HepG2 (cell line): Measurements from ENCODE around the gene EEIG1. TPM values are rescaled to one million over a fixed set of nuclear protein-coding genes. Genes with fewer than 3 reads are reported as not detected.

Experiments used
- ATAC-seq: fragments of 200-7000 bp; cut with Tn5 transposase; 3 replicates; pipeline ENCODE4 v1.9.1; 2020; ENCODE audit warnings: mild to moderate bottlenecking, moderate library complexity
- BruUV-seq: library from RNA; stranded (reverse); fragments of 400-500 nt; replicated peaks from 2 replicates; lab custom pipeline; 2021; lab: Mats Ljungman, UMichigan
- CTCF ChIA-PET: fragments of 300-600 bp; formaldehyde crosslinking; extraction: SDS; loops from one replicate; lab custom pipeline; 2021; ENCODE audit warnings: low total read pairs, inconsistent platforms, low intra/inter-chr PET ratio; lab: Yijun Ruan, JAX
- POLR2A ChIA-PET: fragments of 350-600 bp; sonication (Branson Sonifier 250); formaldehyde crosslinking; loops from one replicate; lab custom pipeline; 2020; ENCODE audit warnings: antibody characterized with exemption, inconsistent platforms; lab: Yijun Ruan, JAX
- DNase-seq: peaks from one replicate; pipeline ENCODE4 v3.0.0-alpha.2; 2015; ENCODE audit warnings: low spot score
- FAIRE-seq: peaks from 3 replicates; lab custom pipeline; 2011; peaks lifted over from hg19 to GRCh38; lab: Jason Lieb, UNC
- H2AFZ ChIP-seq: one replicate; pipeline ENCODE4 v1.6.1; 2011; ENCODE audit warnings: low read length, inconsistent platforms
- H3K27ac ChIP-seq: fragments of 300-600 bp; 3 replicates; pipeline ENCODE4 v1.8.0; 2011; ENCODE audit warnings: mixed run types, mild to moderate bottlenecking, mixed read lengths, low read length, inconsistent platforms; ENCODE audit not compliant: insufficient read depth; ENCODE audit errors: extremely low read length
- H3K27me3 ChIP-seq, 2 experiments: fragments of 200-600 bp in 1 of 2; 2 replicates in 1 of 2; 3 replicates in 1 of 2; pipeline versions ENCODE4 v1.6.0 to v1.8.0; 2011; ENCODE audit warnings: low read length in 2 of 2, mild to moderate bottlenecking in 2 of 2, moderate library complexity in 2 of 2, inconsistent platforms in 1 of 2; ENCODE audit not compliant: insufficient read depth in 2 of 2, control insufficient read depth in 1 of 2
- H3K36me3 ChIP-seq, 2 experiments: fragments of 200-600 bp in 1 of 2; replicated peaks in 1 of 2; 2 replicates in 1 of 2; 3 replicates in 1 of 2; pipeline versions ENCODE4 v1.5.1 to v1.8.0; 2011; ENCODE audit warnings: low read length in 2 of 2, inconsistent platforms in 1 of 2; ENCODE audit not compliant: insufficient read depth in 2 of 2, control insufficient read depth in 1 of 2
- H3K4me1 ChIP-seq: 2 replicates; pipeline ENCODE4 v1.5.1; 2012; ENCODE audit warnings: low read length, inconsistent platforms; ENCODE audit not compliant: insufficient read depth
- H3K4me2 ChIP-seq: 2 replicates; pipeline ENCODE4 v1.6.0; 2011; ENCODE audit warnings: low read depth, low read length, inconsistent platforms
- H3K4me3 ChIP-seq, 3 experiments: fragments of 200-600 bp in 1 of 3; sonication (generic), shearing (Covaris generic) in 1 of 3; replicated peaks in 1 of 3; 2 replicates each; pipeline ENCODE4 v1.5.1; 2011 to 2016; ENCODE audit warnings: low read length in 3 of 3, inconsistent platforms in 2 of 3, low read depth in 2 of 3, mild to moderate bottlenecking in 2 of 3, control low read depth in 1 of 3, mixed read lengths in 1 of 3; ENCODE audit not compliant: insufficient read depth in 1 of 3
- H3K79me2 ChIP-seq: one replicate; pipeline ENCODE4 v1.6.1; 2011; ENCODE audit warnings: low read length, inconsistent platforms; ENCODE audit not compliant: insufficient read depth
- H3K9ac ChIP-seq: 2 replicates; pipeline ENCODE4 v1.6.0; 2011; ENCODE audit warnings: mild to moderate bottlenecking, low read depth, low read length, inconsistent platforms; ENCODE audit not compliant: insufficient read depth
- H3K9me3 ChIP-seq: 2 replicates; pipeline ENCODE4 v1.5.1; 2012; ENCODE audit warnings: mild to moderate bottlenecking, low read length
- H4K20me1 ChIP-seq: 2 replicates; pipeline ENCODE4 v1.6.0; 2011; ENCODE audit warnings: inconsistent platforms, mild to moderate bottlenecking, low read length, moderate library complexity; ENCODE audit not compliant: insufficient read depth
- ADNP ChIP-seq: sonication (generic); formaldehyde crosslinking; IDR thresholded peaks from 2 replicates; pipeline ENCODE4 v1.4.0; 2020; ENCODE audit warnings: missing genetic modification reagents
- CCAR2 ChIP-seq: fragments of 200-400 bp; formaldehyde crosslinking; optimal IDR thresholded peaks from 2 replicates; pipeline ENCODE3; 2018; ENCODE audit warnings: low read depth, mild to moderate bottlenecking, low read length, moderate library complexity
- ELF1 ChIP-seq: sonication (generic); formaldehyde crosslinking; IDR thresholded peaks from 2 replicates; pipeline ENCODE4 v1.4.0; 2020; ENCODE audit warnings: missing genetic modification reagents
- KAT7 ChIP-seq: IDR thresholded peaks from 2 replicates; pipeline ENCODE4 v1.6.1; 2018; ENCODE audit warnings: borderline replicate concordance, missing compliant biosample characterization
- KLF13 ChIP-seq: sonication (generic); formaldehyde crosslinking; IDR thresholded peaks from 2 replicates; pipeline ENCODE4 v1.4.0; 2020; ENCODE audit warnings: mild to moderate bottlenecking, missing genetic modification reagents
- KLF15 ChIP-seq: sonication (generic); formaldehyde crosslinking; IDR thresholded peaks from 2 replicates; pipeline ENCODE4 v1.8.1; 2023; ENCODE audit warnings: borderline replicate concordance, mild to moderate bottlenecking, inconsistent platforms, missing genetic modification reagents, mixed read lengths
- MZF1 ChIP-seq: sonication (generic); formaldehyde crosslinking; IDR thresholded peaks from 2 replicates; pipeline ENCODE4 v1.8.1; 2023; ENCODE audit warnings: mild to moderate bottlenecking, missing genetic modification reagents, borderline replicate concordance
- NR2F1 ChIP-seq, 2 experiments: fragments of 450-650 bp in 1 of 2; formaldehyde crosslinking in 1 of 2; IDR thresholded peaks; 2 replicates each; pipeline versions ENCODE4 v1.5.0 to v1.6.1; 2016 to 2020; ENCODE audit warnings: mild to moderate bottlenecking in 1 of 2, missing compliant biosample characterization in 1 of 2, missing genetic modification reagents in 1 of 2, moderate library complexity in 1 of 2
- ONECUT2 ChIP-seq: sonication (generic); formaldehyde crosslinking; IDR thresholded peaks from 2 replicates; pipeline ENCODE4 v1.4.0; 2020; ENCODE audit warnings: missing genetic modification reagents
- RORA ChIP-seq: sonication (generic); formaldehyde crosslinking; IDR thresholded peaks from 2 replicates; pipeline ENCODE4 v1.5.0; 2020; ENCODE audit warnings: mild to moderate bottlenecking, missing genetic modification reagents, moderate library complexity
- SMAD1 ChIP-seq: sonication (generic); formaldehyde crosslinking; IDR thresholded peaks from 2 replicates; pipeline ENCODE4 v1.4.0; 2020; ENCODE audit warnings: missing genetic modification reagents, low read depth, mild to moderate bottlenecking, borderline replicate concordance
- U2AF1 ChIP-seq: fragments of 200-400 bp; formaldehyde crosslinking; optimal IDR thresholded peaks from 2 replicates; pipeline ENCODE3; 2017; ENCODE audit warnings: mild to moderate bottlenecking, low read depth, low read length
- ZNF552 ChIP-seq: sonication (generic); formaldehyde crosslinking; IDR thresholded peaks from 2 replicates; pipeline ENCODE4 v1.9.0; 2022; ENCODE audit warnings: missing genetic modification reagents, mild to moderate bottlenecking, borderline replicate concordance
- ZNF670 ChIP-seq: sonication (generic); formaldehyde crosslinking; IDR thresholded peaks from 2 replicates; pipeline ENCODE4 v1.8.0; 2022; ENCODE audit warnings: mild to moderate bottlenecking, missing genetic modification reagents, borderline replicate concordance
- ZNF891 ChIP-seq: sonication (generic); formaldehyde crosslinking; IDR thresholded peaks from 2 replicates; pipeline ENCODE4 v1.5.0; 2020; ENCODE audit warnings: mild to moderate bottlenecking, missing genetic modification reagents
- WGBS: methylation state at CpG from one replicate; pipeline ENCODE4 v1.1.6; 2017; ENCODE audit warnings: low lambda C conversion rate; 5-methylcytosine and 5-hydroxymethylcytosine counted together
- in situ Hi-C: cut with HindIII; loops from 2 replicates; pipeline ENCODE4 v1.10.0; 2017; ENCODE audit warnings: low pct_unique_long_range_greater_than_20kb; ENCODE audit not compliant: extremely low pct_ligation_motif_present
- intact Hi-C: fragments of 100-400 bp; cut with micrococcal nuclease; formaldehyde crosslinking; loops from one replicate; pipeline ENCODE4 v1.10.0; 2022; ENCODE audit not compliant: unreplicated experiment
- polyA plus RNA-seq, 8 experiments: library from polyadenylated mRNA; depleted of rRNA in 3 of 8; stranded (reverse) in 7 of 8; unstranded in 1 of 8; fragments of >200 nt; fragmentation: Illumina TruSeq in 4 of 8; extraction: Trizol in 4 of 8; gene quantifications; 2 replicates each; pipeline versions ENCODE4 v1.2.1 to v1.2.3, GENCODE V29; 2011 to 2016; ENCODE audit warnings: low read depth in 4 of 8, missing spikeins in 1 of 8, mixed read lengths in 1 of 8; ENCODE audit not compliant: insufficient read depth in 1 of 8
- total RNA-seq, 5 experiments: library from RNA; depleted of rRNA; stranded (reverse); fragments of >200 nt; fragmentation: Illumina TruSeq; extraction: Trizol; gene quantifications; 2 replicates each; pipeline ENCODE4 v1.2.3, GENCODE V29; 2016; ENCODE audit warnings: low read depth in 1 of 5
- TF ChIP-seq, protein P1 (sequence below): sonication (generic); formaldehyde crosslinking; IDR thresholded peaks from 2 replicates; pipeline ENCODE4 v1.5.0; 2020; ENCODE audit warnings: missing genetic modification reagents, mild to moderate bottlenecking, borderline replicate concordance

EEIG1 gene
- total and polyA plus RNA-seq, 2 of the 13 experiments (the other 11 are each of a cell fraction or from before 2014, with no cell fraction given): 16.6 to 25.2 TPM

- Histone ChIP-seq H3K27ac (no peak overlapping the region), H3K79me2 (no peaks in the 10 kb centered on the region), H3K36me3 (no peaks in the 10 kb centered on the region), H4K20me1 (no peaks in the 10 kb centered on the region), H3K4me2 (no peak overlapping the region), H2AFZ (no peak overlapping the region), H3K27me3 (peaks cover 0 to 4% of the 10 kb centered on the region in 2 experiments; a peak in 1 of 5 replicates), H3K4me3 (no peak overlapping the region), H3K9me3 (no peaks in the 10 kb centered on the region), H3K9ac (no peak overlapping the region), H3K4me1 (peaks cover 49% of the 10 kb centered on the region)
- WGBS: 63% methylated on average over 2 of the region's 2 CpGs
- BruUV-seq: no TSS peak
- in situ Hi-C loops: no loop called here
- DNase-seq (no peak), ATAC-seq (no peak), FAIRE-seq (no peak)
- ChIA-PET POLR2A (no interaction called here), CTCF (no interaction called here)
- TF ChIP-seq MZF1 (CRISPR knock-in tag) (no peak), RORA (CRISPR knock-in tag) (no peak), KAT7 (CRISPR knock-in tag) (no peak), ZNF670 (CRISPR knock-in tag) (no peak), ZNF891 (CRISPR knock-in tag) (no peak), SMAD1 (CRISPR knock-in tag) (no peak), ZNF552 (CRISPR knock-in tag) (no peak), KLF13 (CRISPR knock-in tag) (no peak), U2AF1 (no peak), NR2F1 (CRISPR knock-in tag; IDR thresholded peaks at IDR 0.05) (no peak), ADNP (CRISPR knock-in tag) (no peak), KLF15 (CRISPR knock-in tag) (no peak), CCAR2 (no peak), ONECUT2 (CRISPR knock-in tag) (no peak), ELF1 (CRISPR knock-in tag) (no peak)
- TF ChIP-seq, protein P1, sequence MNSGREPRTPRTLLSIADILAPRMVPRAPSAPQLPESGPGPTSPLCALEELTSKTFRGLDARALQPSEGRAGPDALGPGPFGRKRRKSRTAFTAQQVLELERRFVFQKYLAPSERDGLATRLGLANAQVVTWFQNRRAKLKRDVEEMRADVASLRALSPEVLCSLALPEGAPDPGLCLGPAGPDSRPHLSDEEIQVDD (CRISPR knock-in tag): no peak
- intact Hi-C loops: no loop called here
Measured at GRCh38 chr9:127999461-127999860, 18.7 kb upstream of the EEIG1 start.
